UCSD-AML1 (cell line): ENCODE measurements around the gene MTTP.
"Not testable (repeated sequence)": the region's sequence is repeated elsewhere in the genome, so short reads cannot be mapped to it uniquely, and the experiment has no call there.

Experiments
- DNase-seq: peaks from one replicate; lab custom pipeline; 2025; ENCODE audit not compliant: unreplicated experiment; lab: John Stamatoyannopoulos, UW

MTTP gene

GRCh38 chr4:99574530-99575324, at the start of gene MTTP:
Gene MTTP, plus strand, starts transcription at chr4:99574824. Its CDS starts 86 bp downstream, at chr4:99574910.
- DNase-seq, result no peak

GRCh38 chr4:99529228-99529627, 45.4 kb upstream of the MTTP start:
- DNase-seq, result no peak

- no peak for DNase-seq
These were observed 44.7 kb upstream of the MTTP start for GRCh38 chr4:99529956-99530355.

GRCh38 chr4:99534699-99535098, 39.9 kb upstream of the MTTP start:
- not testable (repeated sequence) for DNase-seq

- DNase-seq, result no peak
These were observed 38.4 kb upstream of the MTTP start for GRCh38 chr4:99536271-99536670.

GRCh38 chr4:99536848-99537247, 37.8 kb upstream of the MTTP start:
- no peak for DNase-seq

GRCh38 chr4:99537674-99538073, 37.0 kb upstream of the MTTP start:
- DNase-seq, result no peak

- no peak for DNase-seq
These were observed 34.2 kb upstream of the MTTP start for GRCh38 chr4:99540277-99540939.

- no peak for DNase-seq
These were observed 21.8 kb upstream of the MTTP start for GRCh38 chr4:99552872-99553271.

- DNase-seq, result peak; percentile 97
These were observed 11.1 kb upstream of the MTTP start, which contains the start of gene TRMT10A for GRCh38 chr4:99563310-99564186. Gene TRMT10A, minus strand, starts transcription at chr4:99564039. Its CDS starts 4,701 bp downstream, at chr4:99559338.

- DNase-seq, result no peak
These were observed 9.7 kb upstream of the MTTP start for GRCh38 chr4:99564921-99565320.

GRCh38 chr4:99571883-99572282, 2.7 kb upstream of the MTTP start:
- no peak for DNase-seq

- no peak for DNase-seq
These were observed 1.9 kb upstream of the MTTP start for GRCh38 chr4:99572527-99573240.

- DNase-seq, result no peak
These were observed 772 bp upstream of the MTTP start for GRCh38 chr4:99573735-99574368.

GRCh38 chr4:99578714-99579113, 4.1 kb downstream of the MTTP start:
- no peak for DNase-seq

- DNase-seq, result no peak
These were observed 10.9 kb downstream of the MTTP start for GRCh38 chr4:99585516-99585915.

- no peak for DNase-seq
These were observed 11.7 kb downstream of the MTTP start for GRCh38 chr4:99586322-99586721.

- DNase-seq, result no peak
These were observed 12.2 kb downstream of the MTTP start for GRCh38 chr4:99586797-99587196.

GRCh38 chr4:99587309-99587708, 12.7 kb downstream of the MTTP start:
- no peak for DNase-seq

- no peak for DNase-seq
These were observed 13.2 kb downstream of the MTTP start for GRCh38 chr4:99587803-99588202.
